Ascending aorta (tissue), 2 donors: Measurements from ENCODE around the gene AMT. TPM values are rescaled to one million over a fixed set of nuclear protein-coding genes. Genes with fewer than 3 reads are reported as not detected.
A peak's percentile ranks its signal among the peaks of the same experiment; 100 is the strongest.

ENCODE experiments used
- DNase-seq, 2 donors: peaks; one replicate each; pipeline ENCODE4 v3.0.0-alpha.2; 2019; ENCODE audit warnings: low spot score in 2 of 2
- H3K27ac ChIP-seq, 2 donors: fragments of 200-600 bp; sonication (generic); one replicate each; pipeline ENCODE4 v1.5.1; 2016 to 2017; ENCODE audit warnings: mild to moderate bottlenecking in 1 of 2
- H3K27me3 ChIP-seq: fragments of 200-600 bp; sonication (generic); one replicate; pipeline ENCODE4 v1.5.1; 2017
- H3K36me3 ChIP-seq, 2 donors: fragments of 200-600 bp; sonication (generic); one replicate each; pipeline ENCODE4 v1.5.1; 2016
- H3K4me1 ChIP-seq, 2 donors: fragments of 200-600 bp; sonication (generic); one replicate each; pipeline ENCODE4 v1.5.1; 2016 to 2017; ENCODE audit warnings: mild to moderate bottlenecking in 1 of 2
- H3K4me3 ChIP-seq, 2 donors: fragments of 200-600 bp; sonication (generic); one replicate each; pipeline ENCODE4 v1.5.1; 2016 to 2017; ENCODE audit warnings: mild to moderate bottlenecking in 1 of 2
- H3K9me3 ChIP-seq, 2 donors: fragments of 200-600 bp; sonication (generic); one replicate each; pipeline ENCODE4 v1.5.1; 2016
- intact Hi-C: fragments of 100-400 bp; cut with DNase I; formaldehyde crosslinking; loops from one replicate; pipeline ENCODE4 v1.15.1; 2023
- total RNA-seq: library from RNA; depleted of rRNA; stranded (reverse); fragments of >200 nt; gene quantifications from one replicate; pipeline ENCODE4 v1.1.0, GENCODE V29; 2016
- TF ChIP-seq, protein P1 (sequence below), 3 experiments: fragments of 200-600 bp in 2 of 3; fragments of 450-650 bp in 1 of 3; sonication (generic) in 2 of 3; IDR thresholded peaks; one replicate each; pipeline ENCODE4 v1.5.1; 2016 to 2019; ENCODE audit warnings: antibody characterized with exemption in 3 of 3, mild to moderate bottlenecking in 1 of 3, moderate library complexity in 1 of 3

Gene AMT
- total RNA-seq, 1 donor from 2014 or later = not detected

DNA sequence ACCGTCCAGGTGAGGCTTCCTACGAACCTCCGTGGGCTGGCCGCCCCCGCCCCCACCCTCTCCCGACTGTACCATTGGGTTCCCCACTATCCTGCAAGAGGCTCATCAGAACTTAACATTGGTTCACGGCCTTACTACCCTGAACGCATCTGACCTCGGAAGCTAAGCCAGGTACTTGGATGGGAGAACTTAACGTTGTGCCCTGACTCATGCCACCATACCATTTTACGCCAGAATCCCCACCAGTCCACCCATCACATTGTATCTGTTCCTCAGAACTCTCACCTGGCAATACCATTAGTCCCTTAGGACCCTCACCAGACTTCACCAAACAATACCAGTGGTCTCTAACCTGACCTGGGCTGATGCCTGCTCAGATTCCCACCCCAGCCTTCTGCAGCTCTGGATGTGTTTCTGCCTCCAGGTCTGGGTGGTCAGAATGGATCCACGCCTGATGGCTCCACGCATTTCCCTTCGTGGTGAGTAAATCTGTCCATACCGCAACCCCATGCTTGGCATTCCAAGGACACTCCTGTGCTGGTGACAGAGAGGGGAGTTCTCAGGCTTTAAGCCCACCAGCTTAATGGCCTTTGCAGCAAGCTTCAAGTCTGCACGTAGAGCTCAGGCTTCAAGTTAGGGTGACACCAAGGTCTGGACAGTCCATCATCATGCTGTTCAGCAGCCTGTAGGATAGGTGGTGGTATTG lies 9.5 kb downstream of the AMT start:
- peaks cover 0 to 39% of the 10 kb centered on the region in 2 donors for H3K4me1 ChIP-seq
- no peak for DNase-seq
- H3K36me3 ChIP-seq = peaks cover 10 to 26% of the 10 kb centered on the region in 2 donors
- H3K4me3 ChIP-seq = peak overlapping the region; percentile 77 to 80
- intact Hi-C loops = loop anchor here (1.0 to 5.0 kb wide), 7 partner anchors 17 to 405 kb away; partner anchors contain the start of genes DAG1, GPX1, NICN1 and USP4
- TF ChIP-seq, protein P1, sequence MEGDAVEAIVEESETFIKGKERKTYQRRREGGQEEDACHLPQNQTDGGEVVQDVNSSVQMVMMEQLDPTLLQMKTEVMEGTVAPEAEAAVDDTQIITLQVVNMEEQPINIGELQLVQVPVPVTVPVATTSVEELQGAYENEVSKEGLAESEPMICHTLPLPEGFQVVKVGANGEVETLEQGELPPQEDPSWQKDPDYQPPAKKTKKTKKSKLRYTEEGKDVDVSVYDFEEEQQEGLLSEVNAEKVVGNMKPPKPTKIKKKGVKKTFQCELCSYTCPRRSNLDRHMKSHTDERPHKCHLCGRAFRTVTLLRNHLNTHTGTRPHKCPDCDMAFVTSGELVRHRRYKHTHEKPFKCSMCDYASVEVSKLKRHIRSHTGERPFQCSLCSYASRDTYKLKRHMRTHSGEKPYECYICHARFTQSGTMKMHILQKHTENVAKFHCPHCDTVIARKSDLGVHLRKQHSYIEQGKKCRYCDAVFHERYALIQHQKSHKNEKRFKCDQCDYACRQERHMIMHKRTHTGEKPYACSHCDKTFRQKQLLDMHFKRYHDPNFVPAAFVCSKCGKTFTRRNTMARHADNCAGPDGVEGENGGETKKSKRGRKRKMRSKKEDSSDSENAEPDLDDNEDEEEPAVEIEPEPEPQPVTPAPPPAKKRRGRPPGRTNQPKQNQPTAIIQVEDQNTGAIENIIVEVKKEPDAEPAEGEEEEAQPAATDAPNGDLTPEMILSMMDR (IDR thresholded peaks at IDR 0.05) = no peak
- H3K9me3 ChIP-seq = no peaks in the 10 kb centered on the region
- peak overlapping the region; percentile 91 to 99 for H3K27ac ChIP-seq
- H3K27me3 ChIP-seq = no peaks in the 10 kb centered on the region

DNA sequence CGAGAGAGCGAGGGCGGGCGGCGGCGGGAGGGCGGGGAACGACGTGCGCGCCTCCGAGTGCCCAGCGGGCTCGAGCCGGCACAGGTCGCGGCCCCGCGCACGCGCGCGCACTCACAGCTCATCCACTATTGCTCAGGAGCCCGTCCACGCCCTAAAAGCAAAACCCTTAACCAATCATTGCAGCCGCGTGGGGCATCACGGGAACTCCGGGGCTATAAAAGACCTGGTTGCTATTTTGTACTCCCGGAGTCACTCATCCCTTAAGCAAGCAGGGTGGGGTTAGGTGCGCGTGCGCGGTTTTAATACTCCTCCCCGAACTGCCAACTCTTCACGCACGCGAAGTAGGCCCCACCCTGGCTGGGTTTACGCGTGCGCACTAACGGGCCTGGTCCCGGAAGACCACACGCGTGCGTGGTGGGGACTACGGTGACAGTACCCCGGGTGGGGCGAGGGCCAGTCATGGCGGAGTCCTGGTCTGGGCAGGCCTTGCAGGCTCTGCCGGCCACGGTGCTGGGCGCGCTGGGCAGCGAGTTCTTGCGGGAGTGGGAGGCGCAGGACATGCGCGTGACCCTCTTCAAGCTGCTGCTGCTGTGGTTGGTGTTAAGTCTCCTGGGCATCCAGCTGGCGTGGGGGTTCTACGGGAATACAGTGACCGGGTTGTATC lies 10.2 kb downstream of the AMT start, which contains the start of the genes RHOA and TCTA:
TSS of gene RHOA (minus strand) at position 9 of the 664 bp plus-strand sequence. CDS start 36,387 bp downstream, outside the sequence.
TSS of gene TCTA (plus strand) at position 456 of the 664 bp plus-strand sequence. CDS start at position 460, 4 bp downstream.
- Histone ChIP-seq H3K27me3 (no peaks in the 10 kb centered on the region), H3K27ac (peak within 1 kb of the TSS; percentile 97 to 99), H3K4me3 (peak within 1 kb of the TSS; percentile 80 to 97), H3K9me3 (no peaks in the 10 kb centered on the region), H3K36me3 (peaks cover 10 to 22% of the 10 kb centered on the region in 2 donors), H3K4me1 (peaks cover 0 to 40% of the 10 kb centered on the region in 2 donors)
- TF ChIP-seq, protein P1 (IDR thresholded peaks at IDR 0.05) = no peak
- intact Hi-C loops = loop anchor here (1.0 to 5.0 kb wide), 7 partner anchors 17 to 405 kb away; partner anchors contain the start of genes DAG1, GPX1, NICN1 and USP4
- peak; percentile 100 for DNase-seq

DNA sequence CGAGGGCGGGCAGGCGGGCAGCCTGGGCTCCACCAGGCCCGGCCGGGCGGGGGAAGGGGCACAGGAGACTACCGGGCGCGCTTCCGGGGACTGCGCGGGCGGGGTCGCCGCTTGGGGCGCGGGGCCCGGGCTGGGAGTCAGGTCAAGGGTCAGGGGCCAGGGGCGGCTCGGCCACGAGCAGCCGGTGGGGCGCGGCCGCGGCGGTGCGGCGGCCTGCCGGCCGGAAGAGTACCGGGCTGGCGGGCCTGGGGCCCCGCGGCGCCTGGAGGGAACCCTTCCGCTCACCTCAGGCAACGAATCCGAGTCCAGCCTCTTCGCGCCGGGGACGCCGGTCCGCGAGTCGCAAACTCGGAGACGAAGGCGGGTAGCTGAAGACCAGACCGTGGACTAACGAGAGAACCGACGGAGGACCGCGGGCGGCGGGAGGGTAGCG lies 10.7 kb downstream of the AMT start:
- peak overlapping the region; percentile 97 to 99 for H3K27ac ChIP-seq
- no peaks in the 10 kb centered on the region for H3K27me3 ChIP-seq
- peaks cover 8 to 16% of the 10 kb centered on the region in 2 donors for H3K36me3 ChIP-seq
- peak; percentile 19 to 85 for DNase-seq
- no peaks in the 10 kb centered on the region for H3K9me3 ChIP-seq
- peak overlapping the region; percentile 80 to 97 for H3K4me3 ChIP-seq
- H3K4me1 ChIP-seq = peaks cover 0 to 44% of the 10 kb centered on the region in 2 donors
- TF ChIP-seq, protein P1 (IDR thresholded peaks at IDR 0.05) = no peak
- intact Hi-C loops = loop anchor here (5.0 kb wide), 4 partner anchors 36 to 404 kb away; partner anchors contain the start of genes USP4 and WDR6

DNA sequence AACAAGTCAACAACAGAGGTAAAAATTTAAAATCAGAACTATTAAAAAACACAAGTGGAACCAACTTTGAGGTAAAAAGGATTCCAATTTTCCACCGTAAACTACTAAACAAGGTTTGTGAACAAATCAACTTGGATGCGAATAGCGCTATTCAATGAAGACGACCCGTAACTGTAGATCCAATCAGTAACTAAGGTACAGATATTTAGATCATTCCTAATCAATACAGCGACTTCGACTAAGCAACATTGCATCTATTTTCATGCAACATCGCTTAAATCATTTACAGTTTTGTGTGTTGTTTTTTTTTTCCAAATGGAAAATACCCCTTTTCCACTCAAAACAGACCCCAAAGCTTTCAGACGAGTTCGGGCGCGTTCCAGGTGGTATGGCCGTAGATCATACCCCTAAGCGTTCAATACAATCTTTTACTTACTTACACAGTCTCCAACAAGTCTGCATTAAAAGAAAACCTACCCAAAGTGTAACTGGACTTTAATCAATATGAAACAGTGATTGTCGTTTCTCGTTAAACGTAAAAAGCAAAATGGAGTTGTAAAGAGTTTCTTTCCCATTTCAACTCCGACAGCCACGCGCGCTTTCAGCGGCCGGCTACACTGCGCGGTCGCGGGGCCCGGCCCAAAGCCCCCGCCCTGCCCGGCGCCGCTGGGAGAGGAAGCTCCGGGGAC lies 11.3 kb downstream of the AMT start:
- intact Hi-C loops = loop anchor here (5.0 kb wide), 4 partner anchors 36 to 404 kb away; partner anchors contain the start of genes USP4 and WDR6
- Histone ChIP-seq H3K4me1 (peaks cover under 1 to 48% of the 10 kb centered on the region in 2 donors), H3K36me3 (peaks cover 7 to 12% of the 10 kb centered on the region in 2 donors)

More for the DNA sequence above, 11.3 kb downstream of the AMT start:
- TF ChIP-seq, protein P1 (IDR thresholded peaks at IDR 0.05) = no peak
- no peaks in the 10 kb centered on the region for H3K9me3 ChIP-seq
- H3K27me3 ChIP-seq = no peaks in the 10 kb centered on the region
- DNase-seq = no peak
- H3K27ac ChIP-seq = peak overlapping the region; percentile 97 to 99
- peak overlapping the region; percentile 80 to 97 for H3K4me3 ChIP-seq
